A673 (cell line): Measurements from ENCODE around the gene RORB. TPM values are rescaled to one million over a fixed set of nuclear protein-coding genes. Genes with fewer than 3 reads are reported as not detected.

Experiments
- BruUV-seq: library from RNA; stranded (reverse); fragments of 400-500 nt; replicated peaks from 2 replicates; lab custom pipeline; 2021; lab: Mats Ljungman, UMichigan
- CTCF ChIA-PET: fragments of 300-600 bp; sonication (Branson Sonifier 250); formaldehyde crosslinking; loops from one replicate; lab custom pipeline; 2022; ENCODE audit warnings: antibody characterized with exemption; lab: Charles Lee
- POLR2A ChIA-PET: fragments of 300-600 bp; sonication (Branson Sonifier 250); formaldehyde crosslinking; loops from one replicate; lab custom pipeline; 2022; ENCODE audit warnings: antibody characterized with exemption; ENCODE audit not compliant: low non-redundant PET; lab: Charles Lee
- DNase-seq: peaks from one replicate; pipeline ENCODE4 v3.0.0-alpha.2; 2015; ENCODE audit warnings: low spot score
- H3K27ac ChIP-seq: fragments of 200-600 bp; sonication (generic); 2 replicates; pipeline ENCODE4 v1.5.1; 2016; ENCODE audit warnings: mixed run types, low read depth, mild to moderate bottlenecking, mixed read lengths, antibody characterized with exemption, low read length; ENCODE audit not compliant: poor library complexity, severe bottlenecking
- H3K27me3 ChIP-seq: fragments of 200-600 bp; sonication (generic); replicated peaks from 2 replicates; pipeline ENCODE4 v1.6.1; 2017; ENCODE audit warnings: mixed run types, low read depth, mild to moderate bottlenecking, mixed read lengths, antibody characterized with exemption, low read length; ENCODE audit not compliant: insufficient read depth, poor library complexity
- H3K36me3 ChIP-seq: fragments of 200-600 bp; sonication (generic); 2 replicates; pipeline ENCODE4 v1.6.1; 2016; ENCODE audit warnings: mixed run types, mild to moderate bottlenecking, mixed read lengths, antibody characterized with exemption, low read length; ENCODE audit not compliant: insufficient read depth, poor library complexity, severe bottlenecking
- H3K4me1 ChIP-seq: fragments of 200-600 bp; sonication (generic); 2 replicates; pipeline ENCODE4 v1.6.1; 2017; ENCODE audit warnings: mixed run types, mild to moderate bottlenecking, mixed read lengths, antibody characterized with exemption, low read length; ENCODE audit not compliant: insufficient read depth, poor library complexity, severe bottlenecking
- H3K4me3 ChIP-seq: fragments of 200-600 bp; sonication (generic); 2 replicates; pipeline ENCODE4 v1.5.1; 2016; ENCODE audit warnings: low read depth, mixed run types, mild to moderate bottlenecking, mixed read lengths, low read length; ENCODE audit not compliant: poor library complexity, severe bottlenecking
- H3K9me3 ChIP-seq: fragments of 200-600 bp; sonication (generic); 2 replicates; pipeline ENCODE4 v1.6.1; 2016; ENCODE audit warnings: mixed run types, low read depth, mild to moderate bottlenecking, mixed read lengths, antibody characterized with exemption, low read length; ENCODE audit not compliant: poor library complexity, severe bottlenecking
- CTCF ChIP-seq: fragments of 300-800, 200-600 bp; sonication (generic); conservative IDR thresholded peaks from 2 replicates; pipeline ENCODE4 v1.5.1; 2017; ENCODE audit warnings: low read depth, mild to moderate bottlenecking, antibody characterized with exemption, low read length, moderate library complexity, mixed read lengths
- EZH2 ChIP-seq: fragments of 200-600 bp; sonication (generic); IDR thresholded peaks from 2 replicates; pipeline ENCODE4 v1.6.1; 2017; ENCODE audit warnings: borderline replicate concordance, low read depth, mild to moderate bottlenecking, mixed read lengths, antibody characterized with exemption, low read length; ENCODE audit not compliant: poor library complexity, severe bottlenecking
- intact Hi-C: fragments of 100-400 bp; cut with micrococcal nuclease; formaldehyde crosslinking; loops from one replicate; pipeline ENCODE4 v1.10.0; 2022; ENCODE audit not compliant: unreplicated experiment
- total RNA-seq: library from RNA; stranded (reverse); gene quantifications from 2 replicates; pipeline ENCODE4 v1.2.3, GENCODE V29; 2021

Gene RORB
- total RNA-seq, 1 experiment from 2014 or later = 0.02 TPM

GRCh38 chr9:74718709-74719108 is 221.6 kb downstream of the RORB start:
- no peaks in the 10 kb centered on the region for H3K4me1 ChIP-seq
- no peaks in the 10 kb centered on the region for H3K36me3 ChIP-seq
- POLR2A ChIA-PET = no interaction called here
- peaks cover 9% of the 10 kb centered on the region for H3K27me3 ChIP-seq
- no peak overlapping the region for H3K27ac ChIP-seq
- H3K4me3 ChIP-seq = no peak overlapping the region
- no peak for DNase-seq
- intact Hi-C loops = no loop called here
- CTCF ChIA-PET = interaction anchor here (0.5 kb wide), 1 partner anchor 100 kb away, joined by 3 read pairs; no protein-coding TSS in a partner anchor
- BruUV-seq = no TSS peak
- TF ChIP-seq CTCF = no peak
- TF ChIP-seq EZH2 = no peak
- no peaks in the 10 kb centered on the region for H3K9me3 ChIP-seq

- intact Hi-C loops = no loop called here
- no peak overlapping the region for H3K4me3 ChIP-seq
- TF ChIP-seq CTCF = no peak
- no peak for TF ChIP-seq EZH2
- H3K9me3 ChIP-seq = no peaks in the 10 kb centered on the region
- H3K27ac ChIP-seq = no peak overlapping the region
- ChIA-PET POLR2A (no interaction called here), CTCF (no interaction called here)
- no peaks in the 10 kb centered on the region for H3K4me1 ChIP-seq
- no TSS peak for BruUV-seq
- H3K27me3 ChIP-seq = peaks cover 9% of the 10 kb centered on the region
- H3K36me3 ChIP-seq = no peaks in the 10 kb centered on the region
- no peak for DNase-seq
These were observed 222.2 kb downstream of the RORB start for GRCh38 chr9:74719306-74719705.

GRCh38 chr9:74721696-74722660 is 224.8 kb downstream of the RORB start:
- CTCF ChIA-PET = no interaction called here
- DNase-seq = no peak
- no TSS peak for BruUV-seq
- Histone ChIP-seq H3K27ac (no peak overlapping the region), H3K9me3 (no peaks in the 10 kb centered on the region), H3K27me3 (peaks cover 9% of the 10 kb centered on the region), H3K4me3 (no peak overlapping the region), H3K36me3 (no peaks in the 10 kb centered on the region), H3K4me1 (no peaks in the 10 kb centered on the region)
- no peak for TF ChIP-seq CTCF
- TF ChIP-seq EZH2 = no peak
- intact Hi-C loops = no loop called here
- POLR2A ChIA-PET = no interaction called here
